Psoas muscle (tissue), 8 donors: ENCODE data around the gene ARID4B. TPM values are rescaled to one million over a fixed set of nuclear protein-coding genes. Genes with fewer than 3 reads are reported as not detected.

ENCODE experiments used
- ATAC-seq, 4 donors: fragments of 200-7000 bp; cut with Tn5 transposase; one replicate each; pipeline ENCODE4 v1.9.1; 2020; ENCODE audit warnings: moderate library complexity in 3 of 4, mild to moderate bottlenecking in 2 of 4
- DNase-seq, 2 donors: peaks; one replicate each; pipeline ENCODE4 v3.0.0-alpha.2; 2020
- H3K27ac ChIP-seq: fragments of 200-600 bp; one replicate; pipeline ENCODE4 v1.8.0; 2022
- H3K27me3 ChIP-seq, 3 donors: fragments of 200-600 bp in 1 of 3; one replicate each; pipeline versions ENCODE4 v1.6.1 to v1.8.0; 2013 to 2022; ENCODE audit warnings: low read length in 2 of 3, mild to moderate bottlenecking in 2 of 3, moderate library complexity in 1 of 3; ENCODE audit not compliant: insufficient read depth in 3 of 3
- H3K36me3 ChIP-seq, 2 donors: fragments of 200-600 bp in 1 of 2; one replicate each; pipeline versions ENCODE4 v1.6.1 to v1.8.0; 2013 to 2022; ENCODE audit warnings: low read depth in 1 of 2, mild to moderate bottlenecking in 1 of 2, moderate library complexity in 1 of 2; ENCODE audit not compliant: insufficient read depth in 1 of 2
- H3K4me1 ChIP-seq: fragments of 200-600 bp; one replicate; pipeline ENCODE4 v1.8.0; 2022
- H3K4me3 ChIP-seq: fragments of 200-600 bp; one replicate; pipeline ENCODE4 v1.8.0; 2022; ENCODE audit warnings: mild to moderate bottlenecking
- H3K9me3 ChIP-seq: fragments of 200-600 bp; one replicate; pipeline ENCODE4 v1.8.0; 2022
- WGBS, 3 donors: extraction: QIAGEN DNeasy Blood & Tissue Kit; methylation state at CpG; one replicate each; pipeline versions ENCODE4 v1.1.6 to v1.1.7; 2013; 5-methylcytosine and 5-hydroxymethylcytosine counted together
- intact Hi-C, 2 donors: fragments of 100-400 bp; cut with DNase I; formaldehyde crosslinking; loops; one replicate each; pipeline versions ENCODE4 v1.11.0 to v1.14.2; 2022
- long read RNA-seq, 2 donors: library from polyadenylated mRNA; unstranded; transcript quantifications; one replicate each; pipeline ENCODE4 v2.0.0, GENCODE V29; 2021
- polyA plus RNA-seq, 3 donors: library from polyadenylated mRNA; stranded (reverse); fragments of 200-250 nt; gene quantifications; one replicate each; pipeline ENCODE4 v1.2.3, GENCODE V29; 2013
- total RNA-seq, 4 donors: library from RNA; stranded (reverse); fragmentation: NEBNext Ultra II Directional in 2 of 4; extraction: Animal tissue kit (Norgen Biotek cat#: 25700) in 2 of 4; gene quantifications; one replicate each; pipeline versions ENCODE4 v1.2.1 to v1.2.4, GENCODE V29; 2021 to 2023
- TF ChIP-seq, protein P1 (sequence below): fragments of 200-600 bp; IDR thresholded peaks from one replicate; pipeline ENCODE4 v1.8.0; 2022; ENCODE audit warnings: antibody characterized with exemption
- donor health status: healthy with polysubstance abuse.
- donor health status: DM: no; HTN: no; CAD: no; lungs with moderate emphysema.
- donor health status: Bipolar disorder and iron deficiency.
- donor health status: healthy.
- donor health status: DM: yes; HTN: yes; CAD: no.
- donor health status: DM: no; HTN: no; CAD: no.
- donor health status: DM: no; HTN: no; CAD: no.
- donor health status: DM: yes; HTN: yes; CAD: no.

ARID4B gene, protein sequence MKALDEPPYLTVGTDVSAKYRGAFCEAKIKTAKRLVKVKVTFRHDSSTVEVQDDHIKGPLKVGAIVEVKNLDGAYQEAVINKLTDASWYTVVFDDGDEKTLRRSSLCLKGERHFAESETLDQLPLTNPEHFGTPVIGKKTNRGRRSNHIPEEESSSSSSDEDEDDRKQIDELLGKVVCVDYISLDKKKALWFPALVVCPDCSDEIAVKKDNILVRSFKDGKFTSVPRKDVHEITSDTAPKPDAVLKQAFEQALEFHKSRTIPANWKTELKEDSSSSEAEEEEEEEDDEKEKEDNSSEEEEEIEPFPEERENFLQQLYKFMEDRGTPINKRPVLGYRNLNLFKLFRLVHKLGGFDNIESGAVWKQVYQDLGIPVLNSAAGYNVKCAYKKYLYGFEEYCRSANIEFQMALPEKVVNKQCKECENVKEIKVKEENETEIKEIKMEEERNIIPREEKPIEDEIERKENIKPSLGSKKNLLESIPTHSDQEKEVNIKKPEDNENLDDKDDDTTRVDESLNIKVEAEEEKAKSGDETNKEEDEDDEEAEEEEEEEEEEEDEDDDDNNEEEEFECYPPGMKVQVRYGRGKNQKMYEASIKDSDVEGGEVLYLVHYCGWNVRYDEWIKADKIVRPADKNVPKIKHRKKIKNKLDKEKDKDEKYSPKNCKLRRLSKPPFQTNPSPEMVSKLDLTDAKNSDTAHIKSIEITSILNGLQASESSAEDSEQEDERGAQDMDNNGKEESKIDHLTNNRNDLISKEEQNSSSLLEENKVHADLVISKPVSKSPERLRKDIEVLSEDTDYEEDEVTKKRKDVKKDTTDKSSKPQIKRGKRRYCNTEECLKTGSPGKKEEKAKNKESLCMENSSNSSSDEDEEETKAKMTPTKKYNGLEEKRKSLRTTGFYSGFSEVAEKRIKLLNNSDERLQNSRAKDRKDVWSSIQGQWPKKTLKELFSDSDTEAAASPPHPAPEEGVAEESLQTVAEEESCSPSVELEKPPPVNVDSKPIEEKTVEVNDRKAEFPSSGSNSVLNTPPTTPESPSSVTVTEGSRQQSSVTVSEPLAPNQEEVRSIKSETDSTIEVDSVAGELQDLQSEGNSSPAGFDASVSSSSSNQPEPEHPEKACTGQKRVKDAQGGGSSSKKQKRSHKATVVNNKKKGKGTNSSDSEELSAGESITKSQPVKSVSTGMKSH (N-terminal part only)
- 10 to 100 TPM; 12.8 to 16.0 (median 14.6) TPM for total RNA-seq
- 10 to 100 TPM in 1 of 3 donors, 1 to 10 TPM in 2; 2.9 to 13.7 (median 8.8) TPM for polyA plus RNA-seq
- long read RNA-seq, donor 1, partial matches to known transcripts, result 10 of 15 reads
- long read RNA-seq, donor 1, other reads (novel, unspliced or antisense), result 3 of 15 reads
- long read RNA-seq, donor 2, partial matches to known transcripts, result 27 of 31 reads
- long read RNA-seq, donor 2, other reads (novel, unspliced or antisense), result 3 of 31 reads

DNA sequence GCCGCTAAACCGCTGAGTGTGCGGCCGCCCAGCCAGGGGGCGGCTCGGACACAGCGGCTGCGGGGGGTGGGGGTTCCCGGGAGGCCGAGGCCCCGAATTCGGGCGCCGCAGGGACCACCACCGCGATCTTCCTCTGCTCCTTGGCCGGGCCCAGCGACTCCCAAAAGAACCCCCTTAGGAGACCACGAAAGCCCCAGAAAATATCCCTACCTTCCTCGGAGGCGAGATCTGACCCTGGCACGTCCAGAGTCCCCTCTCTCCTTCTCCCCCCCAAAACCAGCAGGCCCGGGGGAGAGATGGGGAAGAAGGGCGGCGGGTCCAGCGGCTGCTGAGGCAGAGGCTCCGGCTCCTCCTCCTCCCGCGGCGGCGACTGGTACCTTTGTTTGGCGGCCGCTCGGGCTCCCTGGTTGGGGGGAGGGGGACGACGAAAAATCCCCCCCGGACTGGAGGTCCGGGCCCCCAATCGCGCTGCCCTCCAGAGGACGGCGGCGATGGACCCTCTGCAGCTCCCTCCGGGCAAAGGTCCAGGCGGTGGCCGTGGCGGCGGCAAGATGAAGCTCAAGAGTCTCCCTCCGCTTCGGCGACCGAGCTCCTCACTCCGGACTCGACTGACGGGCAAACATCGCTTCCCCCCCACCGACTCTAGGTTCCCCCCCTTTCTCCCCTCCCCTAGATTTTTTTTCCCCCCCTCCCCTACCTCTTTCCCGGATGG, at the start of gene ARID4B:
Gene ARID4B (minus strand): TSS at position 621 of the 712 bp plus-strand sequence. CDS start 1,260 bp downstream, outside the sequence.
- Histone ChIP-seq H3K4me3 (peak within 1 kb of the TSS; percentile 90), H3K27me3 (no peaks in the 10 kb centered on the region), H3K27ac (peak within 1 kb of the TSS; percentile 92), H3K36me3 (no peaks in the 10 kb centered on the region), H3K4me1 (peaks cover 55% of the 10 kb centered on the region), H3K9me3 (no peaks in the 10 kb centered on the region)
- DNase-seq (peak; percentile 78 to 91), ATAC-seq (peak; percentile 32 to 63 (median 38))
- intact Hi-C loops, result loop anchor here in 1 of 2 donors (2.0 kb wide), 2 partner anchors 39 to 75 kb away; partner anchors contain the start of gene TBCE
- TF ChIP-seq, protein P1, sequence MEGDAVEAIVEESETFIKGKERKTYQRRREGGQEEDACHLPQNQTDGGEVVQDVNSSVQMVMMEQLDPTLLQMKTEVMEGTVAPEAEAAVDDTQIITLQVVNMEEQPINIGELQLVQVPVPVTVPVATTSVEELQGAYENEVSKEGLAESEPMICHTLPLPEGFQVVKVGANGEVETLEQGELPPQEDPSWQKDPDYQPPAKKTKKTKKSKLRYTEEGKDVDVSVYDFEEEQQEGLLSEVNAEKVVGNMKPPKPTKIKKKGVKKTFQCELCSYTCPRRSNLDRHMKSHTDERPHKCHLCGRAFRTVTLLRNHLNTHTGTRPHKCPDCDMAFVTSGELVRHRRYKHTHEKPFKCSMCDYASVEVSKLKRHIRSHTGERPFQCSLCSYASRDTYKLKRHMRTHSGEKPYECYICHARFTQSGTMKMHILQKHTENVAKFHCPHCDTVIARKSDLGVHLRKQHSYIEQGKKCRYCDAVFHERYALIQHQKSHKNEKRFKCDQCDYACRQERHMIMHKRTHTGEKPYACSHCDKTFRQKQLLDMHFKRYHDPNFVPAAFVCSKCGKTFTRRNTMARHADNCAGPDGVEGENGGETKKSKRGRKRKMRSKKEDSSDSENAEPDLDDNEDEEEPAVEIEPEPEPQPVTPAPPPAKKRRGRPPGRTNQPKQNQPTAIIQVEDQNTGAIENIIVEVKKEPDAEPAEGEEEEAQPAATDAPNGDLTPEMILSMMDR, result no peak
- WGBS, 3 donors, result 0 to 1% (median 0%) methylated on average over 39 to 58 of the region's 58 CpGs

DNA sequence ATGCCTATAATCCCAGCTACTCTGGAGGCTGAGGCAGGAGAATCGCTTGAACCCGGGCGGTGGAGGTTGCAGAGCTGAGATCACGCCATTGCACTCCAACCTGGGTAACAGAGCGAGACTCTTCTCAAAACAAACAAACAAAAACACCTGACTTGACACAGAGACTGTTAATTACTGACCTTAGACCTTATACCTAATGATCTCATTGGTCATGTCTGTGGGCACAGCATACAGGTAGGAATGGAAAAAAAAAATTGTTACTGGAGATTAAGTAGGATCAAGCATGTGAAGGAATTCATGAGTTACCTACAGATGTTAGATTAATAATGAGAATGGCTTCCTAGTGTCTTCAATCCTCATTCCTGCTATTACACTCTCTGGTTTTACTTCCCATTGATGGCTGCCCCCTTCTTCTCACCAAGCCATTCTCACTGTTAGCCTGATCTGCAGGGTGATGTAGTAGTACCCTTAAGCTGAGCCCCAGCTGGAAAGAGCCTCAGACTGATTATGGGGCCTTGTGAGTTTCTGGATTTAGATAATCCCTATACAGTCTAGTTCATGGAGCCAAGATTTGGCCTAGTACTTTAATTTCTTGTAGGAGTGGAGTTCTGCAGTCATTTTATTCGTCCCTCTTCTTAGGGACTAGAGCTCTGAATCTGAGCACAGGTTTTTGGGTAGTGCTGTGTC, 48.1 kb upstream of the ARID4B start:
- no peak for ATAC-seq
- Histone ChIP-seq H3K27me3 (no peaks in the 10 kb centered on the region), H3K27ac (no peak overlapping the region), H3K36me3 (peaks cover 0 to 38% of the 10 kb centered on the region in 2 donors), H3K4me1 (no peaks in the 10 kb centered on the region), H3K9me3 (no peaks in the 10 kb centered on the region), H3K4me3 (no peak overlapping the region)
- DNase-seq, result no peak
- intact Hi-C loops, result loop anchor here in 1 of 2 donors (5.0 kb wide), 1 partner anchor 36 kb away; no protein-coding TSS in a partner anchor
- TF ChIP-seq, protein P1, result no peak
- WGBS, 3 donors, result 96 to 98% (median 97%) methylated on average over 6 of the region's 6 CpGs

DNA sequence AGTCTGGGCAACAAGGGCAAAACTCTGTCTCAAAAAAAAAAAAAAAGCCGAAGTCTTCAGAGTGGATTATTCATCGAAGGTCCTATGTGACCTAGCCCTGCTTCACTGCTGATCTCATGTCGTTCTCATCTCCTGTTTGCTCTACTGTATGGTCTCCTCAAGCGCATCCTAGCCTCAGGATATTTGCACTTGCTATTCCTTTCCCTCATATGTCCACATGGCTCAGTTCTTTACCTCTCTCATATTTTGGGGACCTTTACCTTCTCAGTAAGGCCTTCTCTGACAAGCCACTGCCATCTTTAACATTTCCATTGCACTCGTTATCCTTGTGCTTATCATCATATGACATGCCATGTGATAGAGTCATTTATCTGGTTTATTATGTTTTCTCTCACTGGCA, 41.8 kb upstream of the ARID4B start:
- Histone ChIP-seq H3K4me3 (no peak overlapping the region), H3K27me3 (no peaks in the 10 kb centered on the region), H3K9me3 (no peaks in the 10 kb centered on the region), H3K27ac (no peak overlapping the region), H3K4me1 (no peaks in the 10 kb centered on the region), H3K36me3 (peaks cover 0 to 9% of the 10 kb centered on the region in 2 donors)
- TF ChIP-seq, protein P1, result no peak
- intact Hi-C loops, result loop anchor here (5.0 to 10.0 kb wide), 3 partner anchors 38 to 118 kb away; no protein-coding TSS in a partner anchor
- no peak for DNase-seq
- WGBS, 3 donors, result 91 to 97% (median 94%) methylated on average over 5 of the region's 5 CpGs
- ATAC-seq, result no peak
